Midbrain (tissue), 1 donor: Measurements from ENCODE around the gene TRAPPC2.
"Not testable (repeated sequence)": the region's sequence is repeated elsewhere in the genome, so short reads cannot be mapped to it uniquely, and the experiment has no call there.

Experiments used
- DNase-seq: peaks from one replicate; lab custom pipeline; 2025; lab: John Stamatoyannopoulos, UW

Gene TRAPPC2

DNA sequence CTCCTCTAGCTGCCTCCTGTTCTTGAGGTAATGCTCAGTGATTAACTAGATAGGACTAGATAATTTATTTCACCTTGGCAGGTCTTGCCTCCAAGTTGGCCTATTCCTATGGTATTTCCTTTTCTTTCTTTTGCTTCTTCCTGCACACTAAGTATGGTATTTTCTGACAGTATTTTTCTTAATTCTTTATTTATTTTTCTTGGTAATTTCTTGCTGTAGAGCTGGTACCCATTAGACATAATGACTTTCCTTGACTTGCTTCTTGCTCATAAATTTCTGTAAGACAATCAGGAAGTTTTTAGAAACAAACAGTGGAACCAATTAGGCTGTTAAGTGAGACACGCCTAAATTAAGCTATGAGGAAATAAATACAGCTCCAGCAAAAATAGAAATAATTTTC lies 36.0 kb downstream of the TRAPPC2 start:
- DNase-seq: no peak

DNA sequence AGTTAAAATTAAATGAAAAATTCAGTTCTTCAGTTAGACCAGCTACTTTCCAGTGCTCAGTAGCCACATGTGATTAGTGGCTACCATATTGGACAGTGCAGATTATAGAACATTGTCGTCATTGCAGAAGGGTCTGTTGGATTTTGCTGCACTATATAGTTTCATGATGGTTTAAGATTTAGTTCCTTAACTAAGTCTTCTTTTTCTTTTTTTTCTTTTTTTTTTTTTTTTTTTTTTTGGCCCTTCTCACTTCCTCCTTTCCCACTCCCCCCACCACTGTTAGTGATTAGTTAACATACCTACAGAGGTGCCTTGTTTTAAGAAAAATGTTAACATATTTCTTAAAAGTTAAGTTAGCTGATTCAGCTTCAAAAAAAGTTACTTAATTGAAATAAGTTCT lies 36.4 kb downstream of the TRAPPC2 start:
- DNase-seq: no peak

DNA sequence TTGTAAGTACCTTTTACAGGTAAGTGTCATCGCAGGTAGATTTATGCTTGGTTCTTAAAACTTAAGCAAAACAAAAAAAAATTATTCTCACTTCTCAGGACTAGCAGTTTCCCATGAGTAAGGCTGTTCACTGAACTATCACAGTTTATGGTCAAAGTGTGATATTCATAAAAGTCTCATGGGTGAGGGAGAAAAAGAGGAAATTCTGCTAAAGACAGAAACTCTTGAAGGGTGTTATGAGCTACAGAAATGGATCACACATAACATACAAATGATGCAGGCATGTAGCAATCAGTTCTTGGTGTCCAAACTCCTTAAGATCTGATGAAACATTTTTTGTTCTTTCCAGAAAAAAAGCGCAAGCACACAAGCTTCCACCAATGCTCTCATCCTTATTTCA lies 37.0 kb downstream of the TRAPPC2 start:
- no peak for DNase-seq

DNA sequence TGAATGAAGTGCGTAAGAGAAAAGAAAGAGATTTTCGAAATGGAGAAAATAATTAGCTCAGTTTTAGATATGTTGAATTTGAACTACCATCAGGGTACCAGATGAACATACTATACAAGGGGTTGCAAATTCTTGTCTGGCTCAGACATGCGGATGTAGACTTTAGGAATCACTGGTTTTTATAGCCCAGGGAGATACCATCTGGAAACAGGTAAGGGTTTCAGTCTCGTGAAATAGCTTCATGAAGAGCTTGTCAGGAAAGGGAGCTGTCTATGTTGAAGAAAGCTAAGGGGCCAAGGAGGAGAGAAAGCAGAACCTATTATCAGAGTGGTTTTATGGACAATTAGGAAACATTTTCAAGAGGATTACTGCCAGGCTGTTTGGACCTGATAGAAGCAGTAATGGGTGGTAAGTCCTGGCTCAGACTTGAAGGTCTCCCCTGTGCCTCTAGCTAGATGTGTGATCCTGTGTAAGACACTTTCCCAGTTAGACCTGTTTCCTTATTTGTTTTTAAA lies 38.8 kb downstream of the TRAPPC2 start:
- no peak for DNase-seq

GRCh38 chrX:13694983-13695382 lies 39.4 kb downstream of the TRAPPC2 start:
- DNase-seq: no peak

DNA sequence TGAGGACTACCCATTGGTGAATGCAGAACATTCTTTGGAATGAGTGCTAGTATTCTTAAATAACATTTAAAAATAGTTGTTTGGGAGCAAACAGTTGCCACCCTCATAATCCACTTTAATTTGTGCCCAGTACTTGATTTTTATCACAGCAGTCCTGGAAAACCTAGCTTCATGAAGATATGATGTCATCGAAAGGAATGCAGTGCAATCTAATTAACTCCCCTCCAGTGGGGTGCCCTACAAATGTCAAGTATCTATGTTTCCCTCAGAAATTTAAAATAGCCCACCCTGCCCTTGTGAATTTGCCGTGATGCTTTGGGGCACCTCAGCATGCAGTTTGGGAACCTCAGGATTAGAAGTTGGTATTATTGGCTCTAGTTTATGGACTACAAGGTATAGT lies 40.1 kb downstream of the TRAPPC2 start:
- DNase-seq: no peak

GRCh38 chrX:13693341-13693961 lies 41.0 kb downstream of the TRAPPC2 start:
- no peak for DNase-seq

- no peak for DNase-seq
Observed at GRCh38 chrX:13692771-13693231, 41.6 kb downstream of the TRAPPC2 start.

DNA sequence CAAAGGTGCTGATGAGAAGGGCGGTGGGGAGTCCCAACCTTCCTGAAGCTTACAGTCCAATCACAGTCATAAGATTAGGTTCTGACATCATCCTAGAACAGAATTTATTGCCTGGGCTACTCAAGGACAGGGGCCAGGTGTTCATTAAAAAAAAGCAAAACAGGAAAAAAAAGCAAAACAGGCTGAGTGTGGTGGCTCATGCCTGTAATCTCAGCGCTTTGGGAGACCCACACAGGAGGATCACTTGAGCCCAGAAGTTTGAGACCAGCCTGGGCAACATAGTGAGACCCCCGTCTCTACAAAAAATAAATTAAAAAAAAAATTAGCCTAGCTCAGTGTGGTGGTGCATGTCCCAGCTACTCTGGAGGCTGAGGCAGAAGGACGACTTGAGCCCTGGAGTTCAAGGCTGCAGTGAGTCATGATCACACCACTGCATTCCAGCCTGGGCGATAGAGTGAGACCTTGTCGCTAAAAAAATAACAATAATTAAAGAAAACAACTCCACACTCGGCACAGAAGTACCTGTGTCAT lies 42.5 kb downstream of the TRAPPC2 start:
- no peak for DNase-seq

DNA sequence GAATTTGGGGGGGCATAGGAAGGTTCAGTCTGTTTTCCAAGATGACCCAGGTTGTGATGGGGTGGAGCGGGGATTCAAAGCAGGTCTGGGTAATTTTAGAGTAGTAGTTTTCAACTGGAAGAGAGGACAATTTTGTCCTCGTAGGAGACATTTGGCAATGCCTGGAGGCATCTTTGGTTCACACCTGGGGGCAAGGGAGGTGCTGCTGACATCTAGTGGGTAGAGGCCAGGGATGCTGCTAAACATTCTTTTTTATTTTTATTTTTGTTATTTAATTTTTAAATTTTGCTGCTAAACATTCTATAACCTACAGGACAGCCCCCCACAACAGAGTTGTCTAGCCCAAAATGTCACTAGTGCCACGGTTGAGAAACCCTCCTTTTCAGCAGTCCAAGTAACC lies 43.6 kb downstream of the TRAPPC2 start:
- DNase-seq: no peak

- no peak for DNase-seq
Observed at GRCh38 chrX:13689741-13690211, 44.6 kb downstream of the TRAPPC2 start.

DNA sequence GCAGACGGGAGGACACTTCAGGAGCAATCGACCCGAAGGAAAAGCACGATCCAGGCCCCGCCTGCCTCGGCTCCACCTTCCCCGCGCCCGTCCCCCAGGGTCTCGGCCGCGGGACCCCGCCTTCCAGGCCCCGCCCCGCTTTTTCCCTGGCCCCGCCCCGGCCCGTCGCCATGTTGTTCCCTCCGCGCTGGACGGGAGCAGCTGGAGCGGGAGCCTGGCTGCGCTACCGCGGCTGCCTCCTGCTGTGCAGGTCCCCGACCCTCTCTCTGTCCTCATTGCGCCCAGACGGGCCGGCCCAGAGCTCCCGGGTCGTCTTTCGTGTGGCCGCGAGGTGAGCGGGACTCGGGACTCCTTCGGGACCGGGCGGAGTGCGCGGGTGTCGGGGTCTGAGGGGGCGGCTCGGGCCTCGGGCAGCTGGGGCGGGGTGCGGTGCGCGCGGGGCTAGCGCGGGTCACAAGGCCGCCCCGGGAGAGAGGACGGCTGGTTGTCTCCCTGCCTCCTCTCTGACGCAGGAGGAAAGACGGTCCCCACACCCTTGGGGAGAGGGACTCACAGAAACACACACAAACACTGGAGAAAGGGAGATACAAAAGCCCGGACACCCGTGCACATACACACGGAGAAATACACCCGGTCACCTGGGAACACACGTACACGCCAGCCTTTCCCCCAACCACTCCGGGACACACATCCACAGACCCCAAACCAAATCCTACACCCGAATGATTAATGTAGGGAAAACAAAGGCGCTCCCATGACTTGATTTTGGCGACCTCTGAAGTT lies 45.3 kb downstream of the TRAPPC2 start, which contains the start of gene RAB9A:
Gene RAB9A (plus strand): TSS at position 171 of the 783 bp plus-strand sequence. CDS start 19,619 bp downstream, outside the sequence.
- DNase-seq: peak; percentile 71

DNA sequence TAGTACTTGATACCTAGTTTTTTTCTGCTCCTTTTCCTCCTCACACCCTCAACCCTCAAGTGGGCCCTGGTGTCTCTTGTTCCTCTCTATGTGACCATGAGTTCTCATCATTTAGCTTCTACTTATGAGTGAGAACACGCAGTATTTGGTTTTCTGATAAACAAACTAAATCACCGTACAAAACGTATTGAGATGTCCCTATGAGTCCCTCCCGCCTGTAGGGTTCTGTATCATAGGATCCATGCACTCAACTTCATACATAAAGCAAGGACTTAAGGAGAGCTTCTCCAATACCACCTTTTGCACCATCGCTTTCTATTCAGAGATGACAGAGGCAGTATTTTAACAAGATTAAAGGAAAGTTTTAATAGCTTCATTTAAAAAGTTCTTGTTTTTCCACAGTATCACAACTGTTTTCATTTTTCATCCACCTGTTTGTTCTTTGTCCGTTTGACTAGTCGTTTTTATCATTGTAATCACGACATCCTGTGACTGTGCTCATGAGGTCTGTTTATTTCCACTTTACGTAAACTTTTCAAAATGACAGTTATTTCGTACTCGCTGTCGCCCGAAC lies 45.9 kb downstream of the TRAPPC2 start:
- DNase-seq: no peak

GRCh38 chrX:13687203-13687602 lies 47.2 kb downstream of the TRAPPC2 start:
- DNase-seq: no peak

DNA sequence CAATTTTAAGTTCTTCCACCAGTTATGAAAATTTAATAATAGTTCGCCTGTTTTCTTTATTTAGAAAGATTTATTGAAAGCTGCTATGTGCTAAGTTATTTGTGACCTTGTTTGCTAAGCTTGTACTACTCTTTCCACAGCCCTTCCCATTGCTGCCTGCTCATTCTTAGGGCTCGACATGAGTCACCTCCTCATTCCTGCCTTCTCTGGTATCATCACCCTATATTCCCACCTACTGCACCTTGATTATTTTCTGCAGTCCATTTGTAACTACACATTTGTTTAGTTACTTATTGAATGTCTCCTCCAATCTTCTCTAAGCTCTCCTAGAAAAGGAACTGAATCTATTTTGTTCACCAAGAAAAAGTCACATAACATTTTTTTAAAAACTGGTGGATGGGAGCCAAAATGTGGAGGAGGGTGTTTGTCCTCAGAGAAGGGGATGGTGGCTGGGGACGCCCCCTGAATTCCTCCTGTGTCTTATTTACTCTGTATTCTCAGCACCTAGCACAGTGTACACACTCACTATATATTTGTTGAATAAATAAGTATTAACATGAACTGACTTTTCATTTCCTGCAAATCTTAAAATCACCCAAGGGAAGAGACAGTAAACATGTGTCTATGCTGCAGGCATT lies 49.2 kb downstream of the TRAPPC2 start:
- no peak for DNase-seq

DNA sequence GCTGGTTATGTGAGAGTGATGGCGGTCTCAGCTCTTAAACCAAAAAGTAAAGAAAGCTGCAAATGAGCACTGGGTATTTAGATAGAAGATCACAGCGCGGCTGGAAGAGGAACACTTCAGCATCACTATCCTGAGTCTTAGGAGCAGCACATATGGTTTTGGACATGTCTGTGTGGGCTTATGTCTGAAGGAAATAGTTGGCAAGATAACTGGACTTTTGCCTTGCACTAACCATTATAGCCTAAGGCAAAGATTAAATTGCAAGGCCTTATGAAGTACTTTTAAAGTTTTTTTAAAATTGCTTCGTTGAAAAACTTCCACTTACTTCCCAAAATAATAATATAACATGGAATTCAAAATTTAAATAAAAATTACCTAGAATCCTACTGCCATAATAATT lies 50.1 kb downstream of the TRAPPC2 start:
- DNase-seq: no peak

GRCh38 chrX:13681595-13681994 lies 52.8 kb downstream of the TRAPPC2 start:
- DNase-seq: no peak

- DNase-seq: not testable (repeated sequence)
Observed at GRCh38 chrX:13679700-13680099, 54.7 kb downstream of the TRAPPC2 start.

- no peak for DNase-seq
Observed at GRCh38 chrX:13676885-13677284, 57.5 kb downstream of the TRAPPC2 start.

GRCh38 chrX:13673016-13673415 lies 61.4 kb downstream of the TRAPPC2 start:
- DNase-seq: no peak

- DNase-seq: no peak
Observed at GRCh38 chrX:13670197-13670596, 64.2 kb downstream of the TRAPPC2 start.

DNA sequence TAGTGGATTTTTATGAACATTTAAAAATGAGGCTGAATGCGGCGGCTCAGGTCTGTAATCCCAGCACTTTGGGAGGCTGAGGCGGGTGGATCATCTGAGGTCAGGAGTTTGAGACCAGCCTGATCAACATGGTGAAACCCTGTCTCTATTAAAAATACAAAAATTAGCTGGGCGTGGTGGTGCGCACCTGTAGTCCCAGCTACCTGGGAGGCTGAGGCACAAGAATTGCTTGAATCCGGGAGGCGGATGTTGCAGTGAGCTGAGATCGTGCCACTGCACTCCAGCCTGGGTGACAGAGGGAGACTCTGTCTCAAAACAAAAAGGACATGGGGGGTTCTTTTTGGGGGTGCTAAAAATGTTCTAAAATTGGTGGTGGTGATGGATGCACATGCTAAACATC lies 64.7 kb downstream of the TRAPPC2 start:
- not testable (repeated sequence) for DNase-seq
